Keratinocyte (primary cell): ENCODE measurements around the gene SOCS1. TPM values are rescaled to one million over a fixed set of nuclear protein-coding genes. Genes with fewer than 3 reads are reported as not detected.

Experiments used
- DNase-seq: peaks from one replicate; pipeline ENCODE4 v3.0.0-alpha.2; 2011; ENCODE audit warnings: low read depth, missing footprints, low spot score
- FAIRE-seq: peaks from 2 replicates; lab custom pipeline; 2011; peaks lifted over from hg19 to GRCh38; lab: Jason Lieb, UNC
- H2AFZ ChIP-seq: 2 replicates; pipeline ENCODE4 v1.6.0; 2012; ENCODE audit warnings: low read length, control low read depth, inconsistent platforms; ENCODE audit not compliant: control insufficient read depth
- H3K27ac ChIP-seq: 2 replicates; pipeline ENCODE4 v1.5.1; 2011; ENCODE audit warnings: low read length; ENCODE audit not compliant: control insufficient read depth, insufficient read depth
- H3K27me3 ChIP-seq: 3 replicates; pipeline ENCODE4 v1.6.0; 2011; ENCODE audit warnings: low read length; ENCODE audit not compliant: control insufficient read depth, insufficient read depth; ENCODE audit errors: extremely low read depth
- H3K36me3 ChIP-seq, 2 experiments: 2 replicates in 1 of 2; 3 replicates in 1 of 2; pipeline ENCODE4 v1.5.1; 2011; ENCODE audit warnings: low read length in 2 of 2, mild to moderate bottlenecking in 1 of 2; ENCODE audit not compliant: control insufficient read depth in 2 of 2, insufficient read depth in 2 of 2; ENCODE audit errors: extremely low read depth in 1 of 2
- H3K4me1 ChIP-seq: 3 replicates; pipeline ENCODE4 v1.5.1; 2011; ENCODE audit warnings: low read length; ENCODE audit not compliant: control insufficient read depth, insufficient read depth; ENCODE audit errors: extremely low read depth
- H3K4me2 ChIP-seq: 3 replicates; pipeline ENCODE4 v1.6.0; 2011; ENCODE audit warnings: low read depth, low read length; ENCODE audit not compliant: control insufficient read depth, insufficient read depth; ENCODE audit errors: extremely low read depth
- H3K4me3 ChIP-seq, 3 experiments: fragments of 200-600 bp in 1 of 3; sonication (generic) in 1 of 3; 2 replicates in 2 of 3; 3 replicates in 1 of 3; pipeline ENCODE4 v1.5.1; 2011 to 2016; ENCODE audit warnings: low read length in 3 of 3, mild to moderate bottlenecking in 3 of 3, control low read depth in 2 of 3, inconsistent platforms in 1 of 3, low read depth in 1 of 3, mixed read lengths in 1 of 3, mixed run types in 1 of 3, moderate library complexity in 1 of 3; ENCODE audit not compliant: control insufficient read depth in 2 of 3, insufficient read depth in 2 of 3; ENCODE audit errors: extremely low read depth in 1 of 3
- H3K79me2 ChIP-seq: 2 replicates; pipeline ENCODE4 v1.6.0; 2012; ENCODE audit warnings: low read length; ENCODE audit not compliant: control insufficient read depth, insufficient read depth
- H3K9ac ChIP-seq: 3 replicates; pipeline ENCODE4 v1.6.0; 2011; ENCODE audit warnings: low read length; ENCODE audit not compliant: control insufficient read depth, insufficient read depth; ENCODE audit errors: extremely low read depth
- H3K9me1 ChIP-seq: 3 replicates; pipeline ENCODE4 v1.6.0; 2011; ENCODE audit warnings: low read length; ENCODE audit not compliant: control insufficient read depth, insufficient read depth; ENCODE audit errors: extremely low read depth
- H3K9me3 ChIP-seq: 2 replicates; pipeline ENCODE4 v1.5.1; 2012; ENCODE audit warnings: low read depth, low read length; ENCODE audit not compliant: control insufficient read depth
- H4K20me1 ChIP-seq: 3 replicates; pipeline ENCODE4 v1.6.0; 2011; ENCODE audit warnings: low read length; ENCODE audit not compliant: control insufficient read depth, insufficient read depth; ENCODE audit errors: extremely low read depth
- CTCF ChIP-seq, 3 experiments: IDR thresholded peaks in 1 of 3; conservative IDR thresholded peaks in 1 of 3; optimal IDR thresholded peaks in 1 of 3; 2 replicates in 2 of 3; 3 replicates in 1 of 3; pipeline versions ENCODE3 to v1.5.1; 2011; ENCODE audit warnings: low read length in 3 of 3, mild to moderate bottlenecking in 3 of 3, moderate library complexity in 2 of 3, control low read depth in 1 of 3, inconsistent platforms in 1 of 3; ENCODE audit not compliant: insufficient read depth in 2 of 3; ENCODE audit errors: extremely low read depth in 1 of 3
- EZH2 ChIP-seq: IDR thresholded peaks from one replicate; pipeline ENCODE4 v1.6.1; 2012; ENCODE audit warnings: inconsistent platforms, mild to moderate bottlenecking, low read length, moderate library complexity
- dilution Hi-C: fragments of 300-500 bp; cut with MboI; formaldehyde crosslinking; loops from one replicate; pipeline ENCODE4 v1.7.0; 2020; ENCODE audit warnings: low sequenced_read_pairs; ENCODE audit not compliant: extremely low pct_ligation_motif_present
- polyA plus RNA-seq, 5 experiments: library from polyadenylated mRNA; depleted of rRNA in 3 of 5; stranded (reverse) in 3 of 5; stranded (forward) in 1 of 5; unstranded in 1 of 5; fragments of >200 nt; gene quantifications; 1 replicate in 1 of 5; 2 replicates in 3 of 5; 3 replicates in 1 of 5; pipeline versions ENCODE4 v1.2.1 to v1.2.3, GENCODE V29; 2011 to 2012; ENCODE audit warnings: missing spikeins in 2 of 5, low read depth in 1 of 5, low replicate concordance in 1 of 5

Gene SOCS1
- polyA plus RNA-seq, 1 donor (not counting 4 experiments of a cell fraction or from before 2014, with no cell fraction given), result 0.98 TPM

DNA sequence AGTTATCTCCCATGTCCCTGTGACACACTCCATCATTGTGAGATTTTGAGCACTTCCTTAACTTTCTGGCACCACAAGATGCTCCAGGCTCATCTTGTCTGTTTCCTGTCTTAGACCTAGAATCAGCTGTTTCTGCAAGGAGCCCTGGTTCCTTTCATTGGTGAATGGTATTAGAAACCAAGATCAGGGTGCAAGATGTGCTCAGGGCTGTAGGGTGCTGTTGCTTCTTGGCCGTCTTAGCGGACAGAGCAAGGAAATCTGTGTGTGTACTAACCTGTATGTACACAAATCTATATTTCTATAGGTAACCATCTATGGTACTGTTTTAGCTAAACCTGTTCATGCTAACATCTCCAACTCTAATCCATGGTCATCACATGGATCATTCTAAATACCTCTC is 33.2 kb upstream of the SOCS1 start:
- H2AFZ ChIP-seq, result no peak overlapping the region
- no peaks in the 10 kb centered on the region for H3K9me3 ChIP-seq
- no peaks in the 10 kb centered on the region for H3K79me2 ChIP-seq
- no peak overlapping the region for H3K9ac ChIP-seq
- FAIRE-seq (no peak), DNase-seq (no peak)
- H3K27me3 ChIP-seq, result peaks cover 4% of the 10 kb centered on the region
- no peaks in the 10 kb centered on the region for H4K20me1 ChIP-seq
- no peak overlapping the region for H3K27ac ChIP-seq
- no peaks in the 10 kb centered on the region for H3K4me1 ChIP-seq
- no peaks in the 10 kb centered on the region for H3K36me3 ChIP-seq
- no peak overlapping the region for H3K4me2 ChIP-seq
- dilution Hi-C loops, result no loop called here
- no peak for TF ChIP-seq EZH2
- H3K4me3 ChIP-seq, result no peak overlapping the region
- no peaks in the 10 kb centered on the region for H3K9me1 ChIP-seq

DNA sequence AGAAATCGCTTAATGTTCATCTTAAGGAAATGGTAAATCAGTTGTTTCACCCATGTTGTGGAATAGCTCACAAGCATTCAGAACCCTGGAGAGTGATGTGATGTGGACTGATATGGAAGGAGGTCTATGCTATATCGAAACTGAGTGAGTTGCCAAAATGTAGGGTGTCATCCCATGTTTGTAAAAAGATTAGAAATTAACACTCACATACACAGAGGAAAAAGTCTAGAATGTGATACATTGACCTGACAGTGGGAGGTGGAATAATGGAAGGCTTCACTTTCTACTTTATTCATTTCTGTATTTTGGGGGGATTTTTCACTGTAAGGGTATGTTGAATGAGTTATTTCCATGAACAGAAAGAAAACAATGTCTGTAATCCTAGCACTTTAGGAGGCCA is 29.8 kb upstream of the SOCS1 start:
- Histone ChIP-seq H2AFZ (no peak overlapping the region), H3K27me3 (peaks cover 4% of the 10 kb centered on the region), H3K4me1 (no peaks in the 10 kb centered on the region), H3K9ac (no peak overlapping the region), H3K4me2 (no peak overlapping the region), H3K36me3 (no peaks in the 10 kb centered on the region), H3K27ac (no peak overlapping the region), H3K9me1 (no peaks in the 10 kb centered on the region), H4K20me1 (no peaks in the 10 kb centered on the region), H3K79me2 (no peaks in the 10 kb centered on the region), H3K9me3 (no peaks in the 10 kb centered on the region), H3K4me3 (no peak overlapping the region)
- DNase-seq, result no peak
- FAIRE-seq, result no peak
- dilution Hi-C loops, result no loop called here
- TF ChIP-seq CTCF (optimal IDR thresholded peaks at IDR 0.05 in 1 of 3, IDR thresholded peaks at IDR 0.05 in 1 of 3, conservative IDR thresholded peaks at IDR 0.05 in 1 of 3; ENCODE audit: extremely low read depth in 1 of 3, insufficient read depth in 2 of 3, low read length in 3 of 3) (no peak), EZH2 (no peak)

GRCh38 chr16:11283820-11284248 is 27.8 kb upstream of the SOCS1 start:
- Histone ChIP-seq H4K20me1 (no peaks in the 10 kb centered on the region), H3K4me3 (no peak overlapping the region), H3K36me3 (no peaks in the 10 kb centered on the region), H3K79me2 (no peaks in the 10 kb centered on the region), H3K27ac (no peak overlapping the region), H3K27me3 (peaks cover 3% of the 10 kb centered on the region), H3K9ac (no peak overlapping the region), H3K9me1 (no peaks in the 10 kb centered on the region), H3K4me1 (no peaks in the 10 kb centered on the region), H3K9me3 (no peaks in the 10 kb centered on the region), H3K4me2 (no peak overlapping the region), H2AFZ (no peak overlapping the region)
- no peak for FAIRE-seq
- DNase-seq, result no peak
- dilution Hi-C loops, result no loop called here
- TF ChIP-seq EZH2, result no peak
- no peak for TF ChIP-seq CTCF (optimal IDR thresholded peaks at IDR 0.05 in 1 of 3, IDR thresholded peaks at IDR 0.05 in 1 of 3, conservative IDR thresholded peaks at IDR 0.05 in 1 of 3; ENCODE audit: extremely low read depth in 1 of 3, insufficient read depth in 2 of 3, low read length in 3 of 3)
